ENCODE data around the gene LAMP1. TPM values are rescaled to one million over a fixed set of nuclear protein-coding genes. Genes with fewer than 3 reads are reported as not detected.
A peak's percentile ranks its signal among the peaks of the same experiment; 100 is the strongest.

The LAMP1 gene
- total RNA-seq, 1 experiment from 2014 or later: 110 TPM

- Histone ChIP-seq H3K27ac (ENCODE audit: low read length) (no peak overlapping the region), H3K9me2 (replicated peaks; ENCODE audit: low read length) (no peaks in the 10 kb centered on the region), H3K27me3 (ENCODE audit: low read length) (no peaks in the 10 kb centered on the region), H4K20me1 (ENCODE audit: low read length) (no peaks in the 10 kb centered on the region), H3K9ac (ENCODE audit: low read length) (no peak overlapping the region), H3K9me3 (ENCODE audit: low read length) (no peaks in the 10 kb centered on the region), H3K36me3 (ENCODE audit: low read depth, low read length) (no peaks in the 10 kb centered on the region), H3K79me2 (ENCODE audit: low read length) (peaks cover 9% of the 10 kb centered on the region), H2AFZ (ENCODE audit: low read length) (peak overlapping the region; percentile 65), H3F3A (ENCODE audit: low read length, unreplicated experiment) (no peaks in the 10 kb centered on the region), H3K4me2 (ENCODE audit: low read length) (peak overlapping the region; percentile 63), H3K4me1 (ENCODE audit: insufficient read depth, low read length) (0 out of 2 replicates have a peak, but pooled peaks cover 4% of the 10 kb centered on the region), H3K4me3 (ENCODE audit: low read length) (no peak overlapping the region; the same call in 1 of the 2 replicates)
- ChIA-PET CTCF (interaction anchor here (1.2 kb wide), 1 partner anchor 9 kb away, joined by 3 read pairs; no protein-coding TSS in a partner anchor), POLR2A (ENCODE audit: unreplicated experiment) (interaction anchor here (0.7 kb wide), 1 partner anchor 37 kb away, joined by 5 read pairs; no protein-coding TSS in a partner anchor)
- intact Hi-C loops (cut with micrococcal nuclease): no loop called here
- TF ChIP-seq EZH2 (IDR thresholded peaks at IDR 0.05; ENCODE audit: low read length, unreplicated experiment) (no peak), CTCF (conservative IDR thresholded peaks at IDR 0.05; ENCODE audit: low read depth, low read length) (no peak), EZH2phosphoT487 (IDR thresholded peaks at IDR 0.05; ENCODE audit: borderline replicate concordance, low read length) (no peak)
- ATAC-seq: no peak
- no TSS peak for BruUV-seq (replicated peaks)
- no peak for DNase-seq
These were observed 67.4 kb downstream of the LAMP1 start for GRCh38 chr13:113364311-113364889.

- Histone ChIP-seq H4K20me1 (ENCODE audit: low read length) (no peaks in the 10 kb centered on the region), H3K4me1 (ENCODE audit: insufficient read depth, low read length) (0 out of 2 replicates have a peak, but pooled peaks cover 4% of the 10 kb centered on the region), H3K27me3 (ENCODE audit: low read length) (no peaks in the 10 kb centered on the region), H3K4me2 (ENCODE audit: low read length) (peak overlapping the region; percentile 63), H3K9me3 (ENCODE audit: low read length) (no peaks in the 10 kb centered on the region), H3K4me3 (ENCODE audit: low read length) (no peak overlapping the region; the same call in 1 of the 2 replicates), H3K27ac (ENCODE audit: low read length) (no peak overlapping the region), H3F3A (ENCODE audit: low read length, unreplicated experiment) (no peaks in the 10 kb centered on the region), H3K9ac (ENCODE audit: low read length) (no peak overlapping the region), H3K36me3 (ENCODE audit: low read depth, low read length) (no peaks in the 10 kb centered on the region), H2AFZ (ENCODE audit: low read length) (0 out of 2 replicates have a peak overlapping the region, but pooled peaks have one; percentile 65), H3K79me2 (ENCODE audit: low read length) (peaks cover 9% of the 10 kb centered on the region), H3K9me2 (replicated peaks; ENCODE audit: low read length) (no peaks in the 10 kb centered on the region)
- ChIA-PET CTCF (no interaction called here), POLR2A (ENCODE audit: unreplicated experiment) (interaction anchor here (0.7 kb wide), 1 partner anchor 36 kb away, joined by 5 read pairs; no protein-coding TSS in a partner anchor)
- intact Hi-C loops (cut with micrococcal nuclease): no loop called here
- no peak for TF ChIP-seq EZH2phosphoT487 (IDR thresholded peaks at IDR 0.05; ENCODE audit: borderline replicate concordance, low read length)
- no peak for TF ChIP-seq EZH2 (IDR thresholded peaks at IDR 0.05; ENCODE audit: low read length, unreplicated experiment)
- no peak for TF ChIP-seq CTCF (conservative IDR thresholded peaks at IDR 0.05; ENCODE audit: low read depth, low read length)
- no peak for ATAC-seq
- DNase-seq: no peak
- TSS peak; percentile 26 for BruUV-seq (replicated peaks)
These were observed 68.0 kb downstream of the LAMP1 start for GRCh38 chr13:113364901-113365582.

GRCh38 chr13:113365583-113365970 is 68.5 kb downstream of the LAMP1 start:
- no peak overlapping the region for H2AFZ ChIP-seq (ENCODE audit: low read length)
- no peak for DNase-seq
- H3F3A ChIP-seq (ENCODE audit: low read length, unreplicated experiment): no peaks in the 10 kb centered on the region
- POLR2A ChIA-PET (ENCODE audit: unreplicated experiment): no interaction called here
- no peak overlapping the region for H3K27ac ChIP-seq (ENCODE audit: low read length)
- no peak overlapping the region for H3K4me3 ChIP-seq (ENCODE audit: low read length)
- TF ChIP-seq EZH2phosphoT487 (IDR thresholded peaks at IDR 0.05; ENCODE audit: borderline replicate concordance, low read length) (no peak), CTCF (conservative IDR thresholded peaks at IDR 0.05; ENCODE audit: low read depth, low read length) (no peak), EZH2 (IDR thresholded peaks at IDR 0.05; ENCODE audit: low read length, unreplicated experiment) (no peak)
- CTCF ChIA-PET: no interaction called here
- peaks cover 9% of the 10 kb centered on the region for H3K79me2 ChIP-seq (ENCODE audit: low read length)
- H3K9me2 ChIP-seq (replicated peaks; ENCODE audit: low read length): no peaks in the 10 kb centered on the region
- no peaks in the 10 kb centered on the region for H4K20me1 ChIP-seq (ENCODE audit: low read length)
- H3K4me2 ChIP-seq (ENCODE audit: low read length): no peak overlapping the region
- H3K9me3 ChIP-seq (ENCODE audit: low read length): no peaks in the 10 kb centered on the region
- H3K4me1 ChIP-seq (ENCODE audit: insufficient read depth, low read length): 0 out of 2 replicates have a peak, but pooled peaks cover 4% of the 10 kb centered on the region
- ATAC-seq: no peak
- BruUV-seq (replicated peaks): no TSS peak
- no peaks in the 10 kb centered on the region for H3K36me3 ChIP-seq (ENCODE audit: low read depth, low read length)
- H3K27me3 ChIP-seq (ENCODE audit: low read length): no peaks in the 10 kb centered on the region
- no peak overlapping the region for H3K9ac ChIP-seq (ENCODE audit: low read length)
- intact Hi-C loops (cut with micrococcal nuclease): no loop called here

Measured in PC-3 (cell line).